Measurements from ENCODE around the gene CETN1. TPM values are rescaled to one million over a fixed set of nuclear protein-coding genes. Genes with fewer than 3 reads are reported as not detected.

CETN1 gene
- not detected in 5 replicates for total RNA-seq (2022; extraction: Qiagen RNA extraction; ENCODE audit: low read depth)

DNA sequence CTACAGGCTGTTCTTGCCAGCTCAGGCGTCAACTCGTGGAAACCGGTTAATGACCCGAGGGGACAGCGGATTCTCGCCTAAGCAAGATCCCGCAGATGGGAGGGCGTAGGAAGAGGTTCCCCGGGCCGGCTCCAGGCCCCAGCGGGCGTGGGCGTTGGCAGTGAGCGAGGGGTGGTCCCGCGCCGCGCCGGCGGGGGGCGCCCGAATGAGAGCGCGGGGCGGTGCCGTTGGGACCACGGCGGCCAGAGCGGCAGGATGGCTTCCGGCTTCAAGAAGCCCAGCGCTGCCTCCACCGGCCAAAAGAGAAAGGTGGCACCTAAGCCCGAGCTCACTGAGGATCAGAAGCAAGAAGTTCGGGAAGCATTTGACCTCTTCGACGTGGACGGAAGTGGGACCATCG lies at the start of gene CETN1:
CETN1 (plus strand) TSS at position 227 of the 400 bp plus-strand sequence; CDS start at position 256, 29 bp downstream.

Other genes starting within 250 kb of the CETN1 start
- gene COLEC12, start 79.7 kb upstream of the CETN1 start, total RNA-seq (2022; extraction: Qiagen RNA extraction; ENCODE audit: low read depth), result 0.03 to 0.06 TPM (median 0.05 TPM) in 4 of 5 replicates, not detected in the other
- gene CLUL1, start 16.6 kb downstream of the CETN1 start, total RNA-seq (2022; extraction: Qiagen RNA extraction; ENCODE audit: low read depth), result 0.13 TPM in 1 of 5 replicates, not detected in the others
- gene TYMS, start 77.3 kb downstream of the CETN1 start, total RNA-seq (2022; extraction: Qiagen RNA extraction; ENCODE audit: low read depth), result 164 to 184 TPM (median 178 TPM) in 5 replicates
- gene ENOSF1, start 132.2 kb downstream of the CETN1 start, total RNA-seq (2022; extraction: Qiagen RNA extraction; ENCODE audit: low read depth), result 17.8 to 29.6 TPM (median 27.8 TPM) in 5 replicates
- gene YES1, start 231.9 kb downstream of the CETN1 start, total RNA-seq (2022; extraction: Qiagen RNA extraction; ENCODE audit: low read depth), result 21.4 to 31.6 TPM (median 27.5 TPM) in 5 replicates

Data from A549 treated with DMSO at 1 μM for 4 hours (cell line).